GM21447 (cell line): ENCODE results near the gene STX16.

Experiments used
- ATAC-seq: cut with Tn5 transposase; IDR thresholded peaks from one replicate; pipeline ENCODE4 v1.9.1; 2021; ENCODE audit not compliant: unreplicated experiment

The STX16 gene

GRCh38 chr20:58651946-58652605, 993 bp downstream of the STX16 start:
- peak; percentile 58 for ATAC-seq

GRCh38 chr20:58652606-58653294, 1.7 kb downstream of the STX16 start:
- ATAC-seq, result peak; percentile 17

GRCh38 chr20:58654337-58654736, 3.3 kb downstream of the STX16 start:
- ATAC-seq, result no peak

GRCh38 chr20:58655328-58656107, 4.4 kb downstream of the STX16 start:
- ATAC-seq, result no peak

GRCh38 chr20:58656831-58657230, 5.7 kb downstream of the STX16 start:
- no peak for ATAC-seq

GRCh38 chr20:58657262-58657661, 6.2 kb downstream of the STX16 start:
- ATAC-seq, result no peak

- no peak for ATAC-seq
These were observed 6.9 kb downstream of the STX16 start for GRCh38 chr20:58657986-58658385.

GRCh38 chr20:58658760-58659159, 7.7 kb downstream of the STX16 start:
- no peak for ATAC-seq

- no peak for ATAC-seq
These were observed 8.8 kb downstream of the STX16 start for GRCh38 chr20:58659841-58660240.

GRCh38 chr20:58660855-58661597, 9.9 kb downstream of the STX16 start:
- no peak for ATAC-seq

GRCh38 chr20:58661598-58662473, 10.8 kb downstream of the STX16 start:
- ATAC-seq, result no peak

- no peak for ATAC-seq
These were observed 13.2 kb downstream of the STX16 start for GRCh38 chr20:58664331-58664730.

GRCh38 chr20:58664883-58665282, 13.8 kb downstream of the STX16 start:
- no peak for ATAC-seq

- no peak for ATAC-seq
These were observed 14.5 kb downstream of the STX16 start for GRCh38 chr20:58665606-58666005.

- ATAC-seq, result no peak
These were observed 15.6 kb downstream of the STX16 start for GRCh38 chr20:58666702-58667101.

GRCh38 chr20:58667975-58668374, 16.9 kb downstream of the STX16 start:
- no peak for ATAC-seq

- ATAC-seq, result no peak
These were observed 17.8 kb downstream of the STX16 start for GRCh38 chr20:58668901-58669286.

GRCh38 chr20:58669287-58670006, 18.4 kb downstream of the STX16 start:
- ATAC-seq, result peak; percentile 87

GRCh38 chr20:58670102-58670501, 19.0 kb downstream of the STX16 start:
- no peak for ATAC-seq

- ATAC-seq, result no peak
These were observed 19.6 kb downstream of the STX16 start for GRCh38 chr20:58670659-58671058.
